ENCODE measurements around the gene INPPL1. TPM values are rescaled to one million over a fixed set of nuclear protein-coding genes. Genes with fewer than 3 reads are reported as not detected.

Gene INPPL1
- total and polyA plus RNA-seq, 2 of the 13 experiments (the other 11 are each of a cell fraction or from before 2014, with no cell fraction given): 29.1 to 66.9 TPM

- in situ Hi-C loops (cut with HindIII; ENCODE audit: extremely low pct_ligation_motif_present, low pct_unique_long_range_greater_than_20kb): no loop called here
- BruUV-seq (replicated peaks): no TSS peak
- no peak for TF ChIP-seq BCLAF1 (IDR thresholded peaks at IDR 0.05)
- TF ChIP-seq RFX1 (IDR thresholded peaks at IDR 0.05): no peak
- TF ChIP-seq ZNF468 (CRISPR knock-in tag; IDR thresholded peaks at IDR 0.05): no peak
- no peak for TF ChIP-seq LCORL (IDR thresholded peaks at IDR 0.05)
- TF ChIP-seq LCORL (CRISPR knock-in tag; IDR thresholded peaks at IDR 0.05): no peak
- TF ChIP-seq ZNF746 (CRISPR knock-in tag; IDR thresholded peaks at IDR 0.05): no peak
- no peak for TF ChIP-seq ZNF292 (CRISPR knock-in tag; IDR thresholded peaks at IDR 0.05; ENCODE audit: borderline replicate concordance, low read depth)
- no peak for TF ChIP-seq ATRX (CRISPR knock-in tag; IDR thresholded peaks at IDR 0.05; ENCODE audit: borderline replicate concordance)
- TF ChIP-seq MXI1 (IDR thresholded peaks at IDR 0.05; ENCODE audit: borderline replicate concordance, low read depth, low read length): no peak
Observed at GRCh38 chr11:72208281-72208680, 16.3 kb upstream of the INPPL1 start.

More at GRCh38 chr11:72208281-72208680, 16.3 kb upstream of the INPPL1 start:
- ATAC-seq (no peak), DNase-seq (ENCODE audit: low spot score) (no peak), FAIRE-seq (no peak)
- intact Hi-C loops (cut with micrococcal nuclease; ENCODE audit: unreplicated experiment): no loop called here
- Histone ChIP-seq H3K4me1 (ENCODE audit: insufficient read depth, low read length) (no peaks in the 10 kb centered on the region), H3K4me3 (replicated peaks in 1 of 3; ENCODE audit: insufficient read depth in 1 of 3, low read depth in 2 of 3, low read length in 3 of 3) (no peak overlapping the region), H2AFZ (ENCODE audit: low read length) (no peak overlapping the region), H3K9me3 (ENCODE audit: low read length) (no peaks in the 10 kb centered on the region), H3K9ac (ENCODE audit: insufficient read depth, low read depth, low read length) (no peak overlapping the region), H3K27ac (ENCODE audit: extremely low read length, insufficient read depth, low read length) (no peak overlapping the region), H4K20me1 (ENCODE audit: insufficient read depth, low read length) (no peaks in the 10 kb centered on the region), H3K4me2 (ENCODE audit: low read depth, low read length) (no peak overlapping the region), H3K79me2 (ENCODE audit: insufficient read depth, low read length) (no peaks in the 10 kb centered on the region), H3K27me3 (ENCODE audit: control insufficient read depth in 1 of 2, insufficient read depth in 2 of 2, low read length in 2 of 2) (no peaks in the 10 kb centered on the region), H3K36me3 (replicated peaks in 1 of 2; ENCODE audit: control insufficient read depth in 1 of 2, insufficient read depth in 2 of 2, low read length in 2 of 2) (no peaks in the 10 kb centered on the region)
- POLR2A ChIA-PET: interaction anchor here (1.6 kb wide), 1 partner anchor 14 kb away, joined by 4 read pairs; no protein-coding TSS in a partner anchor
- CTCF ChIA-PET (ENCODE audit: low intra/inter-chr PET ratio, low total read pairs): no interaction called here
- 25% methylated on average over 2 of the region's 3 CpGs for WGBS (ENCODE audit: low lambda C conversion rate)
